ENCODE results near the gene LIPC. TPM values are rescaled to one million over a fixed set of nuclear protein-coding genes. Genes with fewer than 3 reads are reported as not detected.

Gene LIPC
- total and polyA plus RNA-seq, 2 donors (not counting 1 experiment from before 2014, with no cell fraction given): 0.82 to 4.0 TPM

DNA sequence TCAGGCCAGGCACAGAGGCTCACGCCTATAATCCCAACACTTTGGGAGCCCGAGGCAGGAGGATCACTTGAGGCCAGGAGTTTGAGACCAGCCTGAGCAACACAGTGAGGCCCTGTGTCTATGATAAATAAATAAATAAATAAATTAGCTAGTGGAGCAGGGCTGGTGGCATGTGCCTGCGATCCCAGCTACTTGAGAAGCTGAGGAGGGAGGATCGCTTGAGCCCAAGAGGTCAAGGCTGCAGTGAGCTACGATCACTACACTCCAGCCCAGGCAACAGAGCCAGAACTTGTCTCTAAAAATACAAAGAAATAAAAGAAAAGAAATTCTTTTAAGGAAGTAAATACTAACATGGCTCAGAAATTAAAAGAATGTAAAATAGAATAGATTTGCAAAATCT is 91.8 kb downstream of the LIPC start:
- Histone ChIP-seq H3K27ac (ENCODE audit: insufficient read depth, low read length) (no peak overlapping the region), H3K79me2 (ENCODE audit: control insufficient read depth, insufficient read depth, low read length) (no peaks in the 10 kb centered on the region), H4K20me1 (ENCODE audit: control insufficient read depth, extremely low read depth, insufficient read depth, low read length) (no peaks in the 10 kb centered on the region), H3K4me2 (ENCODE audit: extremely low read depth, insufficient read depth, low read length) (no peak overlapping the region), H3K4me1 (ENCODE audit: control insufficient read depth, extremely low read depth, insufficient read depth, low read length) (peaks cover 3% of the 10 kb centered on the region), H3K9ac (ENCODE audit: insufficient read depth, low read length) (no peak overlapping the region), H3K27me3 (ENCODE audit: control insufficient read depth, insufficient read depth, low read length) (no peaks in the 10 kb centered on the region), H2AFZ (ENCODE audit: low read length) (no peak overlapping the region), H3K9me3 (ENCODE audit: control insufficient read depth, insufficient read depth, low read depth, low read length) (no peaks in the 10 kb centered on the region), H3K4me3 (replicated peaks in 1 of 4; ENCODE audit: control extremely low read depth in 1 of 4, insufficient read depth in 1 of 4, low read depth in 3 of 4, low read length in 4 of 4) (no peak overlapping the region), H3K36me3 (ENCODE audit: control insufficient read depth, insufficient read depth, low read length) (no peaks in the 10 kb centered on the region)
- TF ChIP-seq, protein P1, sequence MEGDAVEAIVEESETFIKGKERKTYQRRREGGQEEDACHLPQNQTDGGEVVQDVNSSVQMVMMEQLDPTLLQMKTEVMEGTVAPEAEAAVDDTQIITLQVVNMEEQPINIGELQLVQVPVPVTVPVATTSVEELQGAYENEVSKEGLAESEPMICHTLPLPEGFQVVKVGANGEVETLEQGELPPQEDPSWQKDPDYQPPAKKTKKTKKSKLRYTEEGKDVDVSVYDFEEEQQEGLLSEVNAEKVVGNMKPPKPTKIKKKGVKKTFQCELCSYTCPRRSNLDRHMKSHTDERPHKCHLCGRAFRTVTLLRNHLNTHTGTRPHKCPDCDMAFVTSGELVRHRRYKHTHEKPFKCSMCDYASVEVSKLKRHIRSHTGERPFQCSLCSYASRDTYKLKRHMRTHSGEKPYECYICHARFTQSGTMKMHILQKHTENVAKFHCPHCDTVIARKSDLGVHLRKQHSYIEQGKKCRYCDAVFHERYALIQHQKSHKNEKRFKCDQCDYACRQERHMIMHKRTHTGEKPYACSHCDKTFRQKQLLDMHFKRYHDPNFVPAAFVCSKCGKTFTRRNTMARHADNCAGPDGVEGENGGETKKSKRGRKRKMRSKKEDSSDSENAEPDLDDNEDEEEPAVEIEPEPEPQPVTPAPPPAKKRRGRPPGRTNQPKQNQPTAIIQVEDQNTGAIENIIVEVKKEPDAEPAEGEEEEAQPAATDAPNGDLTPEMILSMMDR (conservative IDR thresholded peaks at IDR 0.05 in 1 of 2, IDR thresholded peaks at IDR 0.05 in 1 of 2; ENCODE audit: low read depth in 1 of 2, low read length in 2 of 2): no peak
- TF ChIP-seq EZH2 (IDR thresholded peaks at IDR 0.05; ENCODE audit: low read length, missing control alignments): no peak
- no peak for DNase-seq (ENCODE audit: low read depth in 2 of 2)

DNA sequence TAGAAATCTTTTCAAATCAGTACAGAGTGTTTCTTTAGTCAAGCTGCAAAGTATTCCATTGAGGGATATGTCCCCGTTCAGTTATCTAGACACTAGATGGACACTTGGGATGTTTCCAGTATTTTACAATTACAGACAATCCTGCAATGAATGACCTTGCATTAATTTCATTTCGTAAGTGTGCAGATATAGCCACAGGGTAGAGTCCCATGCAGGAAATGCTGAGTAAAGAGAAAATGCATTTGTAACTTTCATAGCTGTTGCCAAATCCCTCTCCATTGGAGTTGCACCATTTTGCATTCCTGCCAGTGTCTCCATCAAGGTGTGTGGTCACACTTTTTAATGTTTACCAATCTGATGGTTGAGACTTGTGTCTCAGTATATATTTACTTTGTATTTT is 92.5 kb downstream of the LIPC start:
- Histone ChIP-seq H3K4me3 (replicated peaks in 1 of 4; ENCODE audit: control extremely low read depth in 1 of 4, insufficient read depth in 1 of 4, low read depth in 3 of 4, low read length in 4 of 4) (no peak overlapping the region), H3K27ac (ENCODE audit: insufficient read depth, low read length) (no peak overlapping the region), H3K4me2 (ENCODE audit: extremely low read depth, insufficient read depth, low read length) (no peak overlapping the region), H3K4me1 (ENCODE audit: control insufficient read depth, extremely low read depth, insufficient read depth, low read length) (peaks cover 3% of the 10 kb centered on the region), H3K27me3 (ENCODE audit: control insufficient read depth, insufficient read depth, low read length) (no peaks in the 10 kb centered on the region), H3K9me3 (ENCODE audit: control insufficient read depth, insufficient read depth, low read depth, low read length) (no peaks in the 10 kb centered on the region), H3K36me3 (ENCODE audit: control insufficient read depth, insufficient read depth, low read length) (no peaks in the 10 kb centered on the region), H3K79me2 (ENCODE audit: control insufficient read depth, insufficient read depth, low read length) (no peaks in the 10 kb centered on the region), H3K9ac (ENCODE audit: insufficient read depth, low read length) (no peak overlapping the region), H4K20me1 (ENCODE audit: control insufficient read depth, extremely low read depth, insufficient read depth, low read length) (no peaks in the 10 kb centered on the region), H2AFZ (ENCODE audit: low read length) (no peak overlapping the region)
- no peak for TF ChIP-seq EZH2 (IDR thresholded peaks at IDR 0.05; ENCODE audit: low read length, missing control alignments)
- TF ChIP-seq, protein P1 (conservative IDR thresholded peaks at IDR 0.05 in 1 of 2, IDR thresholded peaks at IDR 0.05 in 1 of 2; ENCODE audit: low read depth in 1 of 2, low read length in 2 of 2): no peak
- no peak for DNase-seq (ENCODE audit: low read depth in 2 of 2)

DNA sequence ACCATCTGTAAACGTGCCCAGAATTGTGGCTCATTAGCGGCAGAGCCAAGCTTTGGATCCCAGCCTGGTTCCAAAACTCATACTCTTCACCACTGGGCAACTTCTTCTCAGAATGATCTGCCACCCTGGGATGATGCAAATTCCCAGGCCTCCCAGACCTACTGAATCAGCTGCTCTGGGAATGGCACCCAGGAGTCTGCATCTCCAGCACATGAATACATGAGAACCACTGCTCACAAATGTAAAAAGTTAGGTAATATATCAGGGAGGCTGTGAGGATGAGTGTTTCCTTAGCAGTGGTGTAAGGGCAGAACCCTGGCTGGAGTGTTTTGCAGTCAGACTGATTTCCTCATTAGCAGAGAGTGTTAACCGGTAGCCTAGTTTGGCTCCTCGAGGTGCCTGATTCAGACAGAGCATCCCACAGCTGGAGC is 94.2 kb downstream of the LIPC start:
- no peak for TF ChIP-seq EZH2 (IDR thresholded peaks at IDR 0.05; ENCODE audit: low read length, missing control alignments)
- TF ChIP-seq, protein P1 (conservative IDR thresholded peaks at IDR 0.05 in 1 of 2, IDR thresholded peaks at IDR 0.05 in 1 of 2; ENCODE audit: low read depth in 1 of 2, low read length in 2 of 2): no peak
- Histone ChIP-seq H3K36me3 (ENCODE audit: control insufficient read depth, insufficient read depth, low read length) (no peaks in the 10 kb centered on the region), H3K27me3 (ENCODE audit: control insufficient read depth, insufficient read depth, low read length) (no peaks in the 10 kb centered on the region), H3K27ac (ENCODE audit: insufficient read depth, low read length) (no peak overlapping the region), H2AFZ (ENCODE audit: low read length) (no peak overlapping the region), H3K9me3 (ENCODE audit: control insufficient read depth, insufficient read depth, low read depth, low read length) (no peaks in the 10 kb centered on the region), H3K4me1 (ENCODE audit: control insufficient read depth, extremely low read depth, insufficient read depth, low read length) (peaks cover 3% of the 10 kb centered on the region), H4K20me1 (ENCODE audit: control insufficient read depth, extremely low read depth, insufficient read depth, low read length) (no peaks in the 10 kb centered on the region), H3K9ac (ENCODE audit: insufficient read depth, low read length) (no peak overlapping the region), H3K4me2 (ENCODE audit: extremely low read depth, insufficient read depth, low read length) (no peak overlapping the region), H3K4me3 (replicated peaks in 1 of 4; ENCODE audit: control extremely low read depth in 1 of 4, insufficient read depth in 1 of 4, low read depth in 3 of 4, low read length in 4 of 4) (no peak overlapping the region), H3K79me2 (ENCODE audit: control insufficient read depth, insufficient read depth, low read length) (no peaks in the 10 kb centered on the region)
- no peak for DNase-seq (ENCODE audit: low read depth in 2 of 2)
